Liver (tissue), 9 donors: ENCODE results near the gene NMS. TPM values are rescaled to one million over a fixed set of nuclear protein-coding genes. Genes with fewer than 3 reads are reported as not detected.

Experiments
- DNase-seq: peaks from one replicate; pipeline ENCODE4 v3.0.0-alpha.2; 2017; ENCODE audit warnings: low spot score
- H3K27ac ChIP-seq, 2 donors: one replicate each; pipeline ENCODE4 v1.7.0; 2013; ENCODE audit warnings: inconsistent platforms in 2 of 2, low read length in 2 of 2, control low read depth in 1 of 2, low read depth in 1 of 2, mild to moderate bottlenecking in 1 of 2
- H3K27me3 ChIP-seq, 4 donors: one replicate each; pipeline versions ENCODE4 v1.6.1 to v1.7.0; 2013; ENCODE audit warnings: low read length in 3 of 4, inconsistent platforms in 1 of 4, mild to moderate bottlenecking in 1 of 4, moderate library complexity in 1 of 4; ENCODE audit not compliant: control insufficient read depth in 4 of 4, insufficient read depth in 4 of 4
- H3K36me3 ChIP-seq, 4 donors: one replicate each; pipeline versions ENCODE4 v1.6.1 to v1.7.0; 2013; ENCODE audit warnings: low read length in 3 of 4, mild to moderate bottlenecking in 3 of 4, low read depth in 1 of 4, moderate library complexity in 1 of 4; ENCODE audit not compliant: control insufficient read depth in 4 of 4, insufficient read depth in 3 of 4
- H3K4me1 ChIP-seq, 4 donors: one replicate each; pipeline versions ENCODE4 v1.6.1 to v1.7.0; 2013; ENCODE audit warnings: low read length in 3 of 4, mild to moderate bottlenecking in 3 of 4, moderate library complexity in 1 of 4; ENCODE audit not compliant: control insufficient read depth in 4 of 4, insufficient read depth in 4 of 4
- H3K4me3 ChIP-seq, 3 donors: one replicate each; pipeline versions ENCODE4 v1.6.1 to v1.7.0; 2013; ENCODE audit warnings: low read length in 3 of 3, control low read depth in 1 of 3, low read depth in 1 of 3, mild to moderate bottlenecking in 1 of 3
- H3K9ac ChIP-seq, 2 donors: one replicate each; pipeline ENCODE4 v1.7.0; 2013; ENCODE audit warnings: low read length in 2 of 2, mild to moderate bottlenecking in 2 of 2, moderate library complexity in 2 of 2, control low read depth in 1 of 2, low read depth in 1 of 2
- H3K9me3 ChIP-seq, 4 donors: one replicate each; pipeline versions ENCODE4 v1.6.1 to v1.7.0; 2013; ENCODE audit warnings: low read length in 3 of 4; ENCODE audit not compliant: control insufficient read depth in 4 of 4
- ATF3 ChIP-seq: IDR thresholded peaks from 2 replicates; pipeline ENCODE4 v1.6.1; 2016; ENCODE audit warnings: antibody characterized with exemption
- FOXA2 ChIP-seq: IDR thresholded peaks from 2 replicates; pipeline ENCODE4 v1.6.1; 2016; ENCODE audit warnings: antibody characterized with exemption
- GABPA ChIP-seq, 2 donors: IDR thresholded peaks in 1 of 2; conservative IDR thresholded peaks in 1 of 2; 2 replicates each; pipeline ENCODE4 v1.6.1; 2016; ENCODE audit warnings: antibody characterized with exemption in 2 of 2, mild to moderate bottlenecking in 1 of 2, moderate library complexity in 1 of 2
- HNF4A ChIP-seq, 2 donors: conservative IDR thresholded peaks; 2 replicates each; pipeline ENCODE4 v1.6.1; 2016; ENCODE audit warnings: antibody characterized with exemption in 2 of 2, mild to moderate bottlenecking in 2 of 2
- HNF4G ChIP-seq: IDR thresholded peaks from 2 replicates; pipeline ENCODE4 v1.6.1; 2016; ENCODE audit warnings: antibody characterized with exemption
- JUND ChIP-seq, 2 donors: IDR thresholded peaks; 2 replicates each; pipeline ENCODE4 v1.6.1; 2016; ENCODE audit warnings: antibody characterized with exemption in 2 of 2
- MAX ChIP-seq: IDR thresholded peaks from 2 replicates; pipeline ENCODE4 v1.6.1; 2016; ENCODE audit warnings: antibody characterized with exemption
- NR2F2 ChIP-seq: IDR thresholded peaks from 2 replicates; pipeline ENCODE4 v1.6.1; 2016; ENCODE audit warnings: antibody characterized with exemption
- RAD21 ChIP-seq, 2 donors: IDR thresholded peaks; 2 replicates each; pipeline ENCODE4 v1.6.1; 2016; ENCODE audit warnings: antibody characterized with exemption in 2 of 2, mild to moderate bottlenecking in 2 of 2
- RXRA ChIP-seq, 2 donors: IDR thresholded peaks; 2 replicates each; pipeline ENCODE4 v1.6.1; 2017 to 2018; ENCODE audit warnings: antibody characterized with exemption in 2 of 2, mild to moderate bottlenecking in 1 of 2
- SP1 ChIP-seq: IDR thresholded peaks from 2 replicates; pipeline ENCODE4 v1.6.1; 2018; ENCODE audit warnings: antibody characterized with exemption, mild to moderate bottlenecking
- TAF1 ChIP-seq: conservative IDR thresholded peaks from 2 replicates; pipeline ENCODE4 v1.6.1; 2016; ENCODE audit warnings: antibody characterized with exemption, mild to moderate bottlenecking
- YY1 ChIP-seq: IDR thresholded peaks from 2 replicates; pipeline ENCODE4 v1.6.1; 2016; ENCODE audit warnings: antibody characterized with exemption, mild to moderate bottlenecking
- WGBS: extraction: QIAGEN DNeasy Blood & Tissue Kit; methylation state at CpG from one replicate; pipeline ENCODE4 v1.1.7; 2013; 5-methylcytosine and 5-hydroxymethylcytosine counted together
- polyA plus RNA-seq, 2 donors: library from polyadenylated mRNA; stranded (reverse) in 1 of 2; unstranded in 1 of 2; fragments of 200-250 nt in 1 of 2; fragments of >200 nt in 1 of 2; fragmentation: Nextera tagmentation in 1 of 2; extraction: Ambion mirVana in 1 of 2; gene quantifications; one replicate each; pipeline versions ENCODE4 v1.2.1 to v1.2.3, GENCODE V29; 2013 to 2015
- total RNA-seq, 2 donors: library from RNA; depleted of rRNA; stranded (reverse); fragments of >200 nt; gene quantifications; one replicate each; pipeline ENCODE4 v1.2.3, GENCODE V29; 2014
- TF ChIP-seq, protein P1 (sequence below): IDR thresholded peaks from 2 replicates; pipeline ENCODE4 v1.6.1; 2016; ENCODE audit warnings: antibody characterized with exemption
- TF ChIP-seq, protein P2 (sequence below): fragments of 150-350 bp; IDR thresholded peaks from 2 replicates; pipeline ENCODE4 v1.5.1; 2017; ENCODE audit warnings: improper control_type of control experiment, low read depth, low read length; ENCODE audit not compliant: missing input control
- donor health status: healthy.
- donor health status: healthy.
- donor health status: healthy.
- donor health status: healthy.
- donor health status: healthy.

Gene NMS
- total and polyA plus RNA-seq, 4 donors = not detected

- DNase-seq = no peak
- H3K4me3 ChIP-seq = no peak overlapping the region
- no peak overlapping the region for H3K9ac ChIP-seq
- H3K27ac ChIP-seq = no peak overlapping the region
- peaks cover 0 to 13% (median 3%) of the 10 kb centered on the region in 4 donors for H3K9me3 ChIP-seq
- peaks cover 0 to 4% (median 0%) of the 10 kb centered on the region in 4 donors for H3K27me3 ChIP-seq
- WGBS = 77% methylated on average over 2 of the region's 2 CpGs
- H3K4me1 ChIP-seq = no peaks in the 10 kb centered on the region
- TF ChIP-seq, protein P1, sequence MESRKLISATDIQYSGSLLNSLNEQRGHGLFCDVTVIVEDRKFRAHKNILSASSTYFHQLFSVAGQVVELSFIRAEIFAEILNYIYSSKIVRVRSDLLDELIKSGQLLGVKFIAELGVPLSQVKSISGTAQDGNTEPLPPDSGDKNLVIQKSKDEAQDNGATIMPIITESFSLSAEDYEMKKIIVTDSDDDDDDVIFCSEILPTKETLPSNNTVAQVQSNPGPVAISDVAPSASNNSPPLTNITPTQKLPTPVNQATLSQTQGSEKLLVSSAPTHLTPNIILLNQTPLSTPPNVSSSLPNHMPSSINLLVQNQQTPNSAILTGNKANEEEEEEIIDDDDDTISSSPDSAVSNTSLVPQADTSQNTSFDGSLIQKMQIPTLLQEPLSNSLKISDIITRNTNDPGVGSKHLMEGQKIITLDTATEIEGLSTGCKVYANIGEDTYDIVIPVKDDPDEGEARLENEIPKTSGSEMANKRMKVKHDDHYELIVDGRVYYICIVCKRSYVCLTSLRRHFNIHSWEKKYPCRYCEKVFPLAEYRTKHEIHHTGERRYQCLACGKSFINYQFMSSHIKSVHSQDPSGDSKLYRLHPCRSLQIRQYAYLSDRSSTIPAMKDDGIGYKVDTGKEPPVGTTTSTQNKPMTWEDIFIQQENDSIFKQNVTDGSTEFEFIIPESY = no peak
- no peak for TF ChIP-seq NR2F2
- TF ChIP-seq JUND (IDR thresholded peaks at IDR 0.05) = no peak
- no peak for TF ChIP-seq RAD21 (IDR thresholded peaks at IDR 0.05)
- TF ChIP-seq GABPA (IDR thresholded peaks at IDR 0.05 in 1 of 2, conservative IDR thresholded peaks at IDR 0.05 in 1 of 2) = no peak
- no peaks in the 10 kb centered on the region for H3K36me3 ChIP-seq
These were observed 32.5 kb downstream of the NMS start for GRCh38 chr2:100502782-100503181.

GRCh38 chr2:100504542-100504941, 34.3 kb downstream of the NMS start:
- no peak for DNase-seq
- Histone ChIP-seq H3K4me3 (no peak overlapping the region), H3K9me3 (peaks cover 0 to 15% (median 3%) of the 10 kb centered on the region in 4 donors), H3K27me3 (peaks cover 0 to 4% (median 2%) of the 10 kb centered on the region in 4 donors), H3K36me3 (no peaks in the 10 kb centered on the region), H3K27ac (no peak overlapping the region), H3K9ac (no peak overlapping the region), H3K4me1 (no peaks in the 10 kb centered on the region)
- TF ChIP-seq ATF3 (no peak), YY1 (no peak), NR2F2 (no peak), FOXA2 (no peak), HNF4G (no peak), SP1 (no peak), JUND (IDR thresholded peaks at IDR 0.05) (no peak), MAX (no peak), HNF4A (conservative IDR thresholded peaks at IDR 0.05) (no peak), TAF1 (no peak), RXRA (IDR thresholded peaks at IDR 0.05) (no peak), RAD21 (IDR thresholded peaks at IDR 0.05) (no peak)
- TF ChIP-seq, protein P1 = no peak
- TF ChIP-seq, protein P2, sequence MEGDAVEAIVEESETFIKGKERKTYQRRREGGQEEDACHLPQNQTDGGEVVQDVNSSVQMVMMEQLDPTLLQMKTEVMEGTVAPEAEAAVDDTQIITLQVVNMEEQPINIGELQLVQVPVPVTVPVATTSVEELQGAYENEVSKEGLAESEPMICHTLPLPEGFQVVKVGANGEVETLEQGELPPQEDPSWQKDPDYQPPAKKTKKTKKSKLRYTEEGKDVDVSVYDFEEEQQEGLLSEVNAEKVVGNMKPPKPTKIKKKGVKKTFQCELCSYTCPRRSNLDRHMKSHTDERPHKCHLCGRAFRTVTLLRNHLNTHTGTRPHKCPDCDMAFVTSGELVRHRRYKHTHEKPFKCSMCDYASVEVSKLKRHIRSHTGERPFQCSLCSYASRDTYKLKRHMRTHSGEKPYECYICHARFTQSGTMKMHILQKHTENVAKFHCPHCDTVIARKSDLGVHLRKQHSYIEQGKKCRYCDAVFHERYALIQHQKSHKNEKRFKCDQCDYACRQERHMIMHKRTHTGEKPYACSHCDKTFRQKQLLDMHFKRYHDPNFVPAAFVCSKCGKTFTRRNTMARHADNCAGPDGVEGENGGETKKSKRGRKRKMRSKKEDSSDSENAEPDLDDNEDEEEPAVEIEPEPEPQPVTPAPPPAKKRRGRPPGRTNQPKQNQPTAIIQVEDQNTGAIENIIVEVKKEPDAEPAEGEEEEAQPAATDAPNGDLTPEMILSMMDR = no peak
